ENCODE data around the gene ALMS1. TPM values are rescaled to one million over a fixed set of nuclear protein-coding genes. Genes with fewer than 3 reads are reported as not detected.
"Not testable (repeated sequence)": the region's sequence is repeated elsewhere in the genome, so short reads cannot be mapped to it uniquely, and the experiment has no call there.

The ALMS1 gene
- total RNA-seq, 2 experiments from 2014 or later = 35.5 to 57.8 TPM

DNA sequence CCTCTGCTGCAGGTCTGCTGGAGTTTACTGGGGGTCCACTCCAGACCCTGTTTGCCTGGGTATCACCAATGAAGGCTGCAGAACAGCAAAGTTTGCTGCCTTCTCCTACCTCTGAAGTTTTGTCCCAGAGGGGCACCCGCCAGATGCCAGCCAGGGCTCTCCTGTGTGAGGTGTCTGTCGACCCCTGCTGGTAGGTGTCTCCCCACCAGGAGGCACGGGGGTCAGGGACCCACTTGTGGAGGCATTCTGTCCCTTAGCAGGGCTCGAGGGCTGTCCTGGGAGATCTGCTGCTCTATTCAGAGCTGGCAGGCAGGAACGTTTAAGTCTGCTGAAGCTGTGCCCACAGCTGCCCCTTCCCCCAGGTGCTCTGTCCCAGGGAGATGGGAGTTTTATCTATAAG, 124.8 kb downstream of the ALMS1 start:
- H2AFZ ChIP-seq (ENCODE audit: low read length); H3K27ac ChIP-seq (ENCODE audit: low read depth, low read length, poor library complexity, severe bottlenecking); H3K4me2 ChIP-seq (ENCODE audit: low read length); H3K9me3 ChIP-seq (ENCODE audit: low read length); H3K4me3 ChIP-seq (ENCODE audit: low read depth, low read length, poor library complexity, severe bottlenecking); BruUV-seq (replicated peaks); H3K9me2 ChIP-seq (ENCODE audit: insufficient read depth, low read length); POLR2A ChIA-PET; H3K36me3 ChIP-seq (ENCODE audit: insufficient read depth, low read length); DNase-seq (ENCODE audit: low spot score); H3K4me1 ChIP-seq (ENCODE audit: insufficient read depth, low read length, poor library complexity, severe bottlenecking); H3K79me2 ChIP-seq (ENCODE audit: insufficient read depth, low read depth, low read length); CTCF ChIA-PET (ENCODE audit: unreplicated experiment); intact Hi-C loops (cut with micrococcal nuclease; ENCODE audit: unreplicated experiment); H4K20me1 ChIP-seq (ENCODE audit: insufficient read depth, low read length): not testable (repeated sequence)

DNA sequence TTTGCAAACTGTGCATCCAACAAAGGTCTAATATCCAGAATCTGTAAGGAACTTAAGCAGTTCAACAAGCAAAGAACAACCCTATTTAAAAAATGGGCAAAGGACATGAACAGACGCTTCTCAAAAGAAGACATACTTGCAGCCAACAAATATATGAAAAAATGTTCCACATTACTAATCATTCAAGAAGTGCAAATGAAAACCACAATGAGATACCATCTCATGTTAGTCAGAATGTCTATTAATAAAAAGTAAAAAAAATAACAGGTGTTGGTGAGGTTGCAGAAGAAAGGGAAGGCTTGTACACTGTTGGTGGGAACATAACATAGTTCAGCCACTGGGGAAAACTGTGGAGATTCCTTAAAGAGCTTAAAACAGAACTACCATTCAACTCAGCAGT, 130.4 kb downstream of the ALMS1 start:
- CTCF ChIA-PET (ENCODE audit: unreplicated experiment) = no interaction called here
- Histone ChIP-seq H3K4me3 (ENCODE audit: low read depth, low read length, poor library complexity, severe bottlenecking) (no peak overlapping the region), H3K36me3 (ENCODE audit: insufficient read depth, low read length) (peaks cover 13% of the 10 kb centered on the region), H3K27ac (ENCODE audit: low read depth, low read length, poor library complexity, severe bottlenecking) (no peak overlapping the region), H3K4me1 (ENCODE audit: insufficient read depth, low read length, poor library complexity, severe bottlenecking) (no peaks in the 10 kb centered on the region), H4K20me1 (ENCODE audit: insufficient read depth, low read length) (no peaks in the 10 kb centered on the region), H3K79me2 (ENCODE audit: insufficient read depth, low read depth, low read length) (no peaks in the 10 kb centered on the region), H3K9me3 (ENCODE audit: low read length) (0 out of 2 replicates have a peak, but pooled peaks cover 5% of the 10 kb centered on the region), H3K9me2 (ENCODE audit: insufficient read depth, low read length) (no peaks in the 10 kb centered on the region), H3K4me2 (ENCODE audit: low read length) (no peak overlapping the region), H2AFZ (ENCODE audit: low read length) (no peak overlapping the region)
- DNase-seq (ENCODE audit: low spot score) = no peak
- POLR2A ChIA-PET = no interaction called here
- BruUV-seq (replicated peaks) = no TSS peak
- intact Hi-C loops (cut with micrococcal nuclease; ENCODE audit: unreplicated experiment) = no loop called here
- no peak for TF ChIP-seq EZH2phosphoT487 (IDR thresholded peaks at IDR 0.05; ENCODE audit: borderline replicate concordance, low read depth, low read length)
- TF ChIP-seq, protein P1, sequence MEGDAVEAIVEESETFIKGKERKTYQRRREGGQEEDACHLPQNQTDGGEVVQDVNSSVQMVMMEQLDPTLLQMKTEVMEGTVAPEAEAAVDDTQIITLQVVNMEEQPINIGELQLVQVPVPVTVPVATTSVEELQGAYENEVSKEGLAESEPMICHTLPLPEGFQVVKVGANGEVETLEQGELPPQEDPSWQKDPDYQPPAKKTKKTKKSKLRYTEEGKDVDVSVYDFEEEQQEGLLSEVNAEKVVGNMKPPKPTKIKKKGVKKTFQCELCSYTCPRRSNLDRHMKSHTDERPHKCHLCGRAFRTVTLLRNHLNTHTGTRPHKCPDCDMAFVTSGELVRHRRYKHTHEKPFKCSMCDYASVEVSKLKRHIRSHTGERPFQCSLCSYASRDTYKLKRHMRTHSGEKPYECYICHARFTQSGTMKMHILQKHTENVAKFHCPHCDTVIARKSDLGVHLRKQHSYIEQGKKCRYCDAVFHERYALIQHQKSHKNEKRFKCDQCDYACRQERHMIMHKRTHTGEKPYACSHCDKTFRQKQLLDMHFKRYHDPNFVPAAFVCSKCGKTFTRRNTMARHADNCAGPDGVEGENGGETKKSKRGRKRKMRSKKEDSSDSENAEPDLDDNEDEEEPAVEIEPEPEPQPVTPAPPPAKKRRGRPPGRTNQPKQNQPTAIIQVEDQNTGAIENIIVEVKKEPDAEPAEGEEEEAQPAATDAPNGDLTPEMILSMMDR (conservative IDR thresholded peaks at IDR 0.05; ENCODE audit: low read length) = no peak

DNA sequence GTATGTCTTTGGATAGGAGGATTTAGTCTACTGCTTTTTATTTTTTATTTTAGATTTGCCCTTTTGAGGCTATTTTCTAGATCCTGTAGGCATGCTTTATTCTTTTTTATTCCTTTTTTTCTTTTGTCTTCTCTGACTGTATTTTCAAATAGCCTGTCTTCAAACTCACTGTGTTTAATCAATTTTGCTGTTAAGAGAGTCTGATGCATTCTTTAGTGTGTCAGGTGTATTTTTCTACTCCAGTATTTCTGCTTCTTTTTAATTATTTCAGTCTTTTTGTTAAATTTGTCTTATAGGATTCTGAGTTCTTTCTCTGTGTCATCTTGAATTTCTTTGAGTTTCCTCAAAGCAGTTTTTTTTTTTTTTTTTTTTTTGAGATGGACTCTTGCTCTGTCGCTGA, 143.1 kb downstream of the ALMS1 start:
- intact Hi-C loops (cut with micrococcal nuclease; ENCODE audit: unreplicated experiment) = no loop called here
- TF ChIP-seq, protein P1 (conservative IDR thresholded peaks at IDR 0.05; ENCODE audit: low read length) = no peak
- Histone ChIP-seq H3K4me3 (ENCODE audit: low read depth, low read length, poor library complexity, severe bottlenecking) (no peak overlapping the region), H3K4me2 (ENCODE audit: low read length) (no peak overlapping the region), H3K79me2 (ENCODE audit: insufficient read depth, low read depth, low read length) (no peaks in the 10 kb centered on the region), H3K4me1 (ENCODE audit: insufficient read depth, low read length, poor library complexity, severe bottlenecking) (no peaks in the 10 kb centered on the region), H3K9me2 (ENCODE audit: insufficient read depth, low read length) (no peaks in the 10 kb centered on the region), H3K9me3 (ENCODE audit: low read length) (peaks cover 54% of the 10 kb centered on the region), H4K20me1 (ENCODE audit: insufficient read depth, low read length) (no peaks in the 10 kb centered on the region), H3K27ac (ENCODE audit: low read depth, low read length, poor library complexity, severe bottlenecking) (no peak overlapping the region), H2AFZ (ENCODE audit: low read length) (no peak overlapping the region), H3K36me3 (ENCODE audit: insufficient read depth, low read length) (peaks cover 53% of the 10 kb centered on the region)
- no TSS peak for BruUV-seq (replicated peaks)
- ChIA-PET POLR2A (no interaction called here), CTCF (ENCODE audit: unreplicated experiment) (no interaction called here)
- no peak for DNase-seq (ENCODE audit: low spot score)

DNA sequence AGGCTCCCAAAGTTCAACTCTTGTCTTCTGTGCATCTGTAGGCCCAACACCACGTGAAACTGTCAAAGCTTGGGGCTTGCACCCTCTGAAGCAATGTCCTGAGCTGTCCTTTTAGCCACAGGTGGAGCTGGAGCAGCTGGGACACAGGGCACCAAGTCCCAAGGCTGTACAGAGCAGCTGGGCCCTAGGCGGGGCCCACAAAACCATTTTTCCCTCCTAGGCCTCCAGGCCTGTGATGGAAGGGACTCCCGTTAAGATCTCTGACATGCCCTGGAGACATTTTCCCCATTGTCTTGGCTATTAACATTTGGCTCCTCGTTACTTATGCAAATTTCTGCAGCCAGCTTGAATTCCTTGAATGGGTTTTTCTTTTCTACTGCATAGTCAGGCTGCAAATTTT, 145.1 kb downstream of the ALMS1 start:
- H3K4me1 ChIP-seq (ENCODE audit: insufficient read depth, low read length, poor library complexity, severe bottlenecking); CTCF ChIA-PET (ENCODE audit: unreplicated experiment); intact Hi-C loops (cut with micrococcal nuclease; ENCODE audit: unreplicated experiment); H2AFZ ChIP-seq (ENCODE audit: low read length); H4K20me1 ChIP-seq (ENCODE audit: insufficient read depth, low read length); H3K79me2 ChIP-seq (ENCODE audit: insufficient read depth, low read depth, low read length); BruUV-seq (replicated peaks); DNase-seq (ENCODE audit: low spot score); H3K4me3 ChIP-seq (ENCODE audit: low read depth, low read length, poor library complexity, severe bottlenecking); H3K9me2 ChIP-seq (ENCODE audit: insufficient read depth, low read length); H3K27ac ChIP-seq (ENCODE audit: low read depth, low read length, poor library complexity, severe bottlenecking); H3K4me2 ChIP-seq (ENCODE audit: low read length); POLR2A ChIA-PET: not testable (repeated sequence)
- Histone ChIP-seq H3K9me3 (ENCODE audit: low read length) (peaks cover 44% of the 10 kb centered on the region), H3K36me3 (ENCODE audit: insufficient read depth, low read length) (peaks cover 54% of the 10 kb centered on the region)
